Cardiac fibroblast (primary cell): ENCODE measurements around the gene FGF12.
"Not testable (repeated sequence)": the region's sequence is repeated elsewhere in the genome, so short reads cannot be mapped to it uniquely, and the experiment has no call there.

Source experiments
- DNase-seq, 2 donors: peaks; one replicate each; pipeline versions ENCODE4 v3.0.0 to v3.0.0-alpha.2; 2010; ENCODE audit warnings: low read depth in 2 of 2
- H3K4me3 ChIP-seq, 2 donors: replicated peaks in 1 of 2; 1 replicate in 1 of 2; 2 replicates in 1 of 2; pipeline ENCODE4 v1.5.1; 2011; ENCODE audit warnings: low read depth in 2 of 2, low read length in 2 of 2, mild to moderate bottlenecking in 2 of 2, moderate library complexity in 1 of 2
- TF ChIP-seq, protein P1 (sequence below): IDR thresholded peaks from one replicate; pipeline ENCODE4 v1.5.1; 2011; ENCODE audit warnings: low read depth, mild to moderate bottlenecking, low read length, inconsistent platforms

FGF12 gene

DNA sequence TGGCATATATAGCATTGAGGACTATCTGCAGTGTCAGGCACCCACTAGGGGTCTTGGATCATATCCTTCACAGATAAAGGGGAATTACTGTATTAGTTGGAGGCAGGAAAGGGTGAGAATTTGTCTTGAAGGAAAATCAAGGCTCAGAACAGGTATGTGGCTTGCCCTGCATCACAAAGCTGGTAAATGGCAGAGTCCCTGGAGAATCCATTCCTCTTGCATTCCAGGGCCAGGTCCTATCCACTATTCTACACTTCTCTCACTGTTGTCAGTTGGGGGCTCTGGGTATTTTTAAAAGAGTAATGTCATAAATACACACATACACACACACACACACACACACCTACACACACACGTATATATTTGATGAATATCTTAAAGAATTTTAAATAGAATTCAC lies 19.8 kb upstream of the FGF12 start:
- no peak for DNase-seq
- H3K4me3 ChIP-seq: no peak overlapping the region
- TF ChIP-seq, protein P1, sequence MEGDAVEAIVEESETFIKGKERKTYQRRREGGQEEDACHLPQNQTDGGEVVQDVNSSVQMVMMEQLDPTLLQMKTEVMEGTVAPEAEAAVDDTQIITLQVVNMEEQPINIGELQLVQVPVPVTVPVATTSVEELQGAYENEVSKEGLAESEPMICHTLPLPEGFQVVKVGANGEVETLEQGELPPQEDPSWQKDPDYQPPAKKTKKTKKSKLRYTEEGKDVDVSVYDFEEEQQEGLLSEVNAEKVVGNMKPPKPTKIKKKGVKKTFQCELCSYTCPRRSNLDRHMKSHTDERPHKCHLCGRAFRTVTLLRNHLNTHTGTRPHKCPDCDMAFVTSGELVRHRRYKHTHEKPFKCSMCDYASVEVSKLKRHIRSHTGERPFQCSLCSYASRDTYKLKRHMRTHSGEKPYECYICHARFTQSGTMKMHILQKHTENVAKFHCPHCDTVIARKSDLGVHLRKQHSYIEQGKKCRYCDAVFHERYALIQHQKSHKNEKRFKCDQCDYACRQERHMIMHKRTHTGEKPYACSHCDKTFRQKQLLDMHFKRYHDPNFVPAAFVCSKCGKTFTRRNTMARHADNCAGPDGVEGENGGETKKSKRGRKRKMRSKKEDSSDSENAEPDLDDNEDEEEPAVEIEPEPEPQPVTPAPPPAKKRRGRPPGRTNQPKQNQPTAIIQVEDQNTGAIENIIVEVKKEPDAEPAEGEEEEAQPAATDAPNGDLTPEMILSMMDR: no peak

DNA sequence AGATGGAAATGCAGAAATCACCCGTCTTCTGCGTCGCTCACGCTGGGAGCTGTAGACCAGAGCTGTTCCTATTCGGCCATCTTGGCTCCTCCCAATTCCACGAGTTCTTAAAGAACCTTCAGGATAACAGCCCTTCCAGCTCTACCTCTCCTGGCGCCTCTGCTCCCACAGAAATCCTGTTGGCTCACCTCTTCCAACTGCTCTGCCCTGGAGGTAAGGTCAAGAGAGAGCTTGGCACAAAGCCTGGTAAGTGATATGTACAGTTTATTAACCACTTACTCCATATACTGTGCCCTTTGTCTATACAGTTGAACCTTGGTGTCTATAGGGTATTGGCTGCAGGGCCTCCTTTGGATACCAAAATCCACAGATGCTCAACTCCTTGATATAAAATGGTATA lies 17.8 kb upstream of the FGF12 start:
- no peak for DNase-seq
- TF ChIP-seq, protein P1: no peak
- no peak overlapping the region for H3K4me3 ChIP-seq

DNA sequence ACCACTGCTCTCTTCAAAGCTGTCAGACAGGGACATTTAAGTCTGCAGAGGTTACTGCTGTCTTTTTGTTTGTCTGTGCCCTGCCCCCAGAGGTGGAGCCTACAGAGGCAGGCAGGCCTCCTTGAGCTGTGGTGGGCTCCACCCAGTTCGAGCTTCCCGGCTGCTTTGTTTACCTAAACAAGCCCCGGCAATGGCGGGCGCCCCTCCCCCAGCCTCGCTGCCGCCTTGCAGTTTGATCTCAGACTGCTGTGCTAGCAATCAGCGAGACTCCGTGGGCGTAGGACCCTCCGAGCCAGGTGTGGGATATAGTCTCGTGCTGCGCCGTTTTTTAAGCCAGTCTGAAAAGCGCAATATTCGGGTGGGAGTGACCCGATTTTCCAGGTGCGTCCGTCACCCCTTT lies 17.3 kb upstream of the FGF12 start:
- DNase-seq, H3K4me3 ChIP-seq: not testable (repeated sequence)

DNA sequence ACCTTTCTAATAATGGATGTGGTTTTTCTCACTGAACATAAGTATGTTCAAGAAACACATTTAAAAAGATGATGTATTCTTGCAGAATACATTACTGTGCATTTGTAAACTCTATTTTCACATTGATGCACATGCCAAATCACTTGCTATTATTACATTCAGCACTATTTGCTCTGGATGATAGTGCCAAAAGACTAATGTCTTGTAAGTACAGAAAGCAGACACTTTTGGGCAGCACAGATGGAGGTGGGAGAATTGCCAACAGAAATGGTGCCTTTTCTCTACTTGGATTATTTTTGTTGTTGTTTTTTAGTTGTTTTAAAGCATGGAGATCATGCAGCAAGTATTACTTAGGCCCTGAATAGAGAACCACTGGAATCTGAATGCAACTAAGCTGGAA lies 10.2 kb upstream of the FGF12 start:
- TF ChIP-seq, protein P1: no peak
- DNase-seq: no peak
- no peak overlapping the region for H3K4me3 ChIP-seq

DNA sequence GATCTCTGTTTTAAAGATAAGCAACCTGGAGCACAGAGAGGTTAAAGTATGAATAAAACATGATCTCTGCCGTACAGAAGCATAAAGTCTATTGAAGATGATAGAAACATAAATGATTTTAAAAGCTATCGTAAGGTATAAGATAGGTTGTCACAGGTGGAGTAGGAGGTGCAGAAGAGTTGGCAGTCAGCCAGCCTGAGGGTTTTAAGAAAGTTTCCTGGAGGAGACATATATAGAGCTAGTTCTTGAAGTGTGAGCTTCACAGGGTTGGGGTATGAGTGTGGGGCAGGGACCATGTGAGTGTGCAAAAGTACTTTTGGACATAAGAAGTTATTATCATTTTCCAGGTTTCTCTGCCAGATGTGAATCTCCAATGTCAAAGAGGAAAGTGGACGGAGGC lies 3.9 kb upstream of the FGF12 start:
- no peak for DNase-seq
- no peak overlapping the region for H3K4me3 ChIP-seq
- TF ChIP-seq, protein P1: no peak

DNA sequence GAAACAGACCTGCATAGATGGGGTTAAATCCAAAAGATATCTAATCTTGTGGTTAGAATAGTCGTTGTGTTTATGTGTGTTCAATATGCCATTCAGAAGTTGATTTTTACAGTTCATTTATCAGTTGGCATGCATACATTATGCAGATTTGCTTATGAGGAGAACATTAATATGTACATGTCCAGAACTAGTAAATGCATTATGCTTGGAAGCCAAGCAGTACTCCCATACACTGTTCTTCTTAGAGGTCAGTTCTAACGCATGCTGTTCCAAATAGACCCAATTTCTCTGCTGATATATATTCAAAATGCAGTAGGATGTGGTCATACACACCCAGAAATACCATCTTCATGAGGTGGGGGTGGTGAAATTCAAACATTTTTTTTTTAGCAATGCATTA lies 956 bp downstream of the FGF12 start:
- TF ChIP-seq, protein P1: no peak
- H3K4me3 ChIP-seq: no peak overlapping the region
- DNase-seq: no peak

DNA sequence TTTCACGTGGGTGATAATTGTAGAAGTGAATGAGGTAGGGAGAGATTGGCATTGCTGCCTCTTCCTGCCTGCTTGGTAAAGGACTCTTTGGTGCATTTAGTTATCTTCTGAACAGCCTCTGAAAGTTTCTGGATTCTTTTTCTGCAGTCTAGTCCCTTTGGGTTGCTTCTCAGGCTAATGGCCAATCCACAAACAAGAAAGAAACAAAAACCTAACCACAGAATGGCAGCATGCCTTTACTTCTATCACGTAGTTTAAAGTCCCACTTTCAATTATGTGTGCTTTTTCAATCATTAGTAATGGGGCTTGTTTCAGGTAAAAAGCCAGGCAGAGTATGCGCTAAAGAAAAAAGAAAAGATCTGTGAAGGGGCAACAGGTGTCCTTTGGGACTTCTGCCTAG lies 7.4 kb downstream of the FGF12 start:
- TF ChIP-seq, protein P1: no peak
- no peak for DNase-seq
- H3K4me3 ChIP-seq: no peak overlapping the region
